ENCODE data around the gene SNX5.

GRCh38 chr20:17969884-17970409 lies 1.4 kb upstream of the SNX5 start:
- TF ChIP-seq CTCF (IDR thresholded peaks at IDR 0.05; ENCODE audit: poor library complexity, severe bottlenecking) (no peak), EZH2 (IDR thresholded peaks at IDR 0.05; ENCODE audit: borderline replicate concordance, insufficient read depth, low read length, poor library complexity, severe bottlenecking) (no peak), RAD21 (conservative IDR thresholded peaks at IDR 0.05) (no peak), TAF1 (IDR thresholded peaks at IDR 0.05; ENCODE audit: low read depth) (no peak), POLR2AphosphoS5 (IDR thresholded peaks at IDR 0.05) (no peak), MXI1 (conservative IDR thresholded peaks at IDR 0.05; ENCODE audit: poor library complexity, severe bottlenecking) (no peak), EP300 (conservative IDR thresholded peaks at IDR 0.05; ENCODE audit: poor library complexity, severe bottlenecking) (no peak), REST (IDR thresholded peaks at IDR 0.05; ENCODE audit: borderline replicate concordance) (no peak)

Data from neural cell (in vitro differentiated cells).